GM20000 (cell line): ENCODE data around the gene GYG1.

Experiments
- DNase-seq: peaks from one replicate; pipeline ENCODE4 v3.0.0; 2012; ENCODE audit warnings: low spot score
- CTCF ChIP-seq: IDR thresholded peaks from 2 replicates; pipeline ENCODE4 v1.5.1; 2012; ENCODE audit warnings: mild to moderate bottlenecking, control low read depth; ENCODE audit errors: extremely low read depth, missing control alignments

GYG1 gene

GRCh38 chr3:149000206-149000745 is 8.9 kb downstream of the GYG1 start:
- no peak for TF ChIP-seq CTCF
- DNase-seq = no peak

GRCh38 chr3:149001727-149002126 is 10.4 kb downstream of the GYG1 start:
- DNase-seq = no peak
- TF ChIP-seq CTCF = no peak

- no peak for TF ChIP-seq CTCF
- peak; percentile 40 for DNase-seq
Observed at GRCh38 chr3:149003653-149004305, 12.4 kb downstream of the GYG1 start.

- TF ChIP-seq CTCF = no peak
- no peak for DNase-seq
Observed at GRCh38 chr3:149004622-149005021, 13.3 kb downstream of the GYG1 start.

GRCh38 chr3:149005416-149005815 is 14.1 kb downstream of the GYG1 start:
- DNase-seq = no peak
- no peak for TF ChIP-seq CTCF

- no peak for TF ChIP-seq CTCF
- DNase-seq = no peak
Observed at GRCh38 chr3:149007567-149008257, 16.4 kb downstream of the GYG1 start.

- TF ChIP-seq CTCF = no peak
- peak; percentile 40 for DNase-seq
Observed at GRCh38 chr3:149009732-149010131, 18.4 kb downstream of the GYG1 start.
